ENCODE results near the gene BTD.

The BTD gene

DNA sequence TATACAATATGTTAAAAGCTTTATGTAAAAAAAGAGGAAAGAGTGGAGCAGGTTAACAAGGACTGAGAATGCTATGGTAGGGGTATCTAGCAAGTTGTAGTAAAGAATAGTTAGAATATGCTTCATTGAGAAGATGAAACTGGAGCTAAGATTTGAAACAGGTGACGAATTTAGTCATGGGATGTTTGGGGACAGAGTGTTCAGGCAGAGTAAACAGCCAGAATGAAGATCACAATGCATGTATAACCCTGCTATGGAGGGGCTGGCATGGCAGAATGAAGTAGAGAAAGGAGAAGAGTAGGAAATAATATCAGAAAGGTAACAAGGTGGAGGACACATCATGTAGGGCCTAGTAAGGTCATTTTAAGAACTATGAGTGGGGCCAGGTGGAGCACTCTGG, 72.0 kb downstream of the BTD start:
- no peak for DNase-seq

DNA sequence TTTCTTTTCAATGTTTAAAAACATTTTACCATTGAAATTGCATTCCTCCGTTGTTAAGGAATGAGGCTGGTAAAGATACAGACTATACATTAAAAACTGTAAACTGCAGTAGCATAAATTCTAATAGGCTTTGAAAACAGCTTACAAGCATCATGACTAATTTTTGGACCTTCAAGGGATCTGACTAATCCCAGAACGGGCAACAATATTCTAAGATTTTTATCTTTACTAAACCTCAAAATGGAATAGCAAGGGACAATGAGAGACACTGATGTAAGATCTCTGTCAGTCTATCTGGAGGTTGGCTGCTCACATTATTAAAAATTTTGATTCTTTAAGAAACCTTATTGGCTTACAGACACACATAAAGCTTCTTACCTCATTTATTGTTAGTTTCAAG, 74.7 kb downstream of the BTD start:
- no peak for DNase-seq

DNA sequence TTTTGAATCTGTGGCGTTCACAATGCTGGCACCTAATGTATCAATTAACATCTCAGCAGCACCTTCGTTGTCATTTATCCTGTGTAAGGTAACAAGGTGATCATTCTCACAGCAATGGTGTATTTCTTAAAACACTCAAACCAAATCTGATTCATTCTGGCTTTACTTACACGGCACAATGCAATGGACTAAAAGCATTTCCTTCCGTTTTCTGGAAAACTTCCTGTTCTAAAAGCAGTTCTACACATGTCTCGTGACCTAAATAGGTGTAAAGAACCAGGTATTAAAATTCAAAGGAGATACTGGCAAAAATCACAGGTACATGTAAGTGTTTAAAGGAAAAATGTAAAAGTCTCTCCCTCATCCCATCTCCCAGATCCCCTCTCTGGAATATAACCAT, 77.8 kb downstream of the BTD start:
- no peak for DNase-seq

DNA sequence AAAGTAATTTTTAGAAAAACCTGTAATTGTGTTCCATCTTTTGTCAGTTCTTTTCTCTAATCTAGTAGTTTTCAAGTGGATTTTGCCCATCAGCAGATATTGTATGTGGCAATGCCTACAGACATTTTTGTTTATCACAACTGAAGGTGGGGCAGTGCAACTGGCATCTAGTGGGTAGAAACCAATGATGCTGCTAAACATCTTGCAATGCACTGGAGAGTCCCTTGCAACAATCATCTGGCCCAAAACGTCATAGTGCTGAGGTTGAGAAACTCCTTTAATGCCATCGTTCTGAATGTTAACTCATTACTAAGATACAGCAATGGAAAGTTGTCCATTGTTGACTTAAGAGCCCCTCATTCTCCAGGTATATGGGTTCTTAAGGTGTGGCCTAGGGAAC, 80.1 kb downstream of the BTD start:
- DNase-seq = no peak

DNA sequence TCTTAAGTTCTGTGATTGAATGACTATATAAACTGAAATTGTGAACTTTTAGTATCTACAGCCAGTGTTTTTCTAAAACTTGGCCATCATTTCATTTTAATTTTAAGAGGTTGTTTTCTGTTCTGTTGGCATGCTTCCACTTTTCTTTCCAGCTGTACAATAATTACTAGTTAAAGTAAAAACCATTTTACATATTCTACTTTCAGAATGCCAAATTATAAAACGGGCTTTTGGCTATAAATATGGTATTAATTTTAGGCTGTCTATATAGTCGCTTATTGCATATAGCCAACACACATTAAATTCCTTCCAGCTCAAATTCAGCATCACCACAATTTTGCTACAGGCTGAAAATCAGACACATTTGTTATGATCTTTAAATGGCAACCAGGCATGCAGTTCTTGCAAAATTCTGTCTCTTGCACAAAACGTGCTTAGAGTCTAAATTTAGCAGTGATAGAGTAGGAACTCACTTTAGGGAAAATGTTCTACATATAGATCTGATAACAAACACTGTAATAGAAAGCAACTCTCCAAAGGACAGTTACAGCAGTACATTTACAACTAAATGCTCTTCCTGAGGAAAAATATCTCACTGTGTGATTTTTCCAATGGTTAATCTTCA, 81.1 kb downstream of the BTD start:
- DNase-seq = no peak

DNA sequence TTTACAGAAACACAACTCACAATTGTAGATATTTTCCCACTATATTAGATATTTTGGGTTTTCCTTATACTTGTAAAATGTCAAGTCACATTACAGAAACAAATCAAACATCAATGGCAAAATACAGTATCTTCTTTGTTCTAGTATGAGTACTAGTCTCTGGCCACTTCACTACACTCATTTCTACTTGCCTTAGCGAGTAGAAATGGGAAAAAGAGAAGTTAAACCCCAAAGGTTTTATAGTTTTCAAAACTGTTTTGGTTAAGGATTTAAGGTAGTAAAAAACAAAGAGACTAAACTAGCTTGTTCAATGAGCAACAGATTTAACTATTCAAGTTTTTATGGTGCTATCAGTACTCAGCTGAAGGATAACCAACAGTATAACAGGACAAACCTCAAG, 81.7 kb downstream of the BTD start:
- no peak for DNase-seq

DNA sequence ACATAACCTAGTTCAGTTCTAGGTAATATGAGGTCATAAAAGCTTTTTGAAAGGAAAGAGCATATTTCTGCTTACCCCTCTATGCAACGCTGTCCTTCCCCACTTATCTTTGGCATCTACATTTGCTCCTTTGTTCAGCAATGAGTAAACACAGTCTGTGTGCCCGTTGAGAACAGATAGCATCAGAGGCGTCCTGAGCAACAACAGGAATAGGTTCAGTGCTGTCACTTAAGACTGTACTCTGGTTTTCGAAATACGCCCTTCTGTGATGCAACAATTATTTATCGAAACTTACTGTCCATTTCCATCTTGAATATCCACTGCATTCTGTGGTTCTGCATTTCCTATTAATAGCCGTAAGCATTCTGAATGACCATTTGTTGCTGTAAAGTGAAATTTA, 84.4 kb downstream of the BTD start:
- no peak for DNase-seq

DNA sequence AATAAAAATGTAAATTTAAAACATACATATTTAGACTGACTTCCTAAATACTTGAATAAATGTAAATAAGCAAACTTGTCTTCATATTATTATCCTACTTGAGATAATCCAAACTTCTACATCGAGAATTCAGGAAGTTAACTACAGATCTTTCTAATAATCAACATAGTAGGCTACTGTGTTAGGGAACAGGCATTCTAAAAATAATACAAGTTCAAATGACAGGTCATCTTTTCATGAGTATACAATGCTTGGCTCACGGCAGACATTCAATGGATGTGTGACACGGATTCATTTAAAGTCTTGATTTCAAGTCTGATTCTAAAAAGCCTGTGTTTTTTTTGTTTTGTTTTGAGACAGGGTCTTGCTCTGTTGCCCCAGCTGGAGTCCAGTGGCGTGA, 88.7 kb downstream of the BTD start:
- no peak for DNase-seq

DNA sequence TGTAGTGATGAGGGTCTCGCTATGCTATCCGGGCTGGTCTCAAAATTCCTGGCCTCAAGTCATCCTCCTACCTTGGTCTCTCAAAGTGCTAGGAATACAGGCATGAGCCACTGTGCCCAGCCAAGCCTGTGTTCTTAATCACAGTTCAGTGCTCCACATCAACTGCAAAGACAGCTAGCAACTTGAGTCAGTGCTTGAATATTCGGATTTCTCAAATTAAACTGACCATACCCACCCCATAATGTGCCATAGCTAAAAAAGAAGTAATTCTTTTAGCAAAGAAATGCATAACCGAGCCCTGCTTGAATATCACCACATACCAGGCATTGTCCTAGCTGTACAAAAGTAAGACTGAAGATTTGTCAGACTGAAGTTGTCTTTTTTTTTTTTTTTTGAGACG, 89.2 kb downstream of the BTD start:
- no peak for DNase-seq

DNA sequence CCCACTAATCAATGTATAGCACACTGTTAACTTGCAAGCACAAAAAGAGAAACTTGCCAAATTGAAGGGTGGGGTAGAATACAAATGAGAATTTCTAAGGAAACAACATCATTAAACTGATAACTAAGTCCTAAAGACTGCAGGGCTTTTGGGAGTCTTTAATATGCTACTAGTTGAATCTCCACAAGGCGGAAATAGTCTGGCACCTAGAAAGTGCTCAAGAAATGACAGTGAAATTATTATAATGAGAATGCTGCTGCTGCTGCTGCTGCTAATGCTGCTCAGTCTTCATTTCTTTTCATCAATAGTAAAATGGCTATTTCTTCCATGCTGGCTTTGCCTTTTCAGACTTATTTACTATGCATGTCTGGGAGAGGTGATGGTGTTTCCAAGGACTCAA, 91.8 kb downstream of the BTD start:
- DNase-seq = no peak

DNA sequence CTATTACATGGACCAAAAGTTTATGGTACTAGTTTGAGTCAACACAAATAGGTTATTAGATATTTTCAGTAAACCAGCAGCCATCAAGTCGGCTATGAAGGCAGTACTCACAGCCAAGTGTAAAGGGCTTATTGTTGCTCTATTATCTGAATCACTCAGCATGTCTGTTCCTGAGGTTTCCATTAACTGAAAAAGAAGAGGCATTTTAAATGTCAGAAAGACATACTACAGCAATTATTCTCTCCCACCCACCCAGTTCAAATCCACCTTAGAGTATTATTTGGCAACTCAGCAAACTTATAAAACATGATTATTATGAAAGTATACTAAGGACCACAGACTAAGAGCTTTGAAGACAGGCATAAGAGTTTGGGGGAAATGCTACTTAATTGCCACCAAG, 93.1 kb downstream of the BTD start:
- DNase-seq = no peak
